GM18907 (cell line): ENCODE measurements around the gene GAREM1.
"Not testable (repeated sequence)": the region's sequence is repeated elsewhere in the genome, so short reads cannot be mapped to it uniquely, and the experiment has no call there.

Source experiments
- ATAC-seq: cut with Tn5 transposase; IDR thresholded peaks from one replicate; pipeline ENCODE4 v1.9.1; 2021; ENCODE audit warnings: mild to moderate bottlenecking, moderate library complexity; ENCODE audit not compliant: unreplicated experiment

GAREM1 gene

GRCh38 chr18:32264401-32264800, 206.3 kb downstream of the GAREM1 start:
- ATAC-seq: no peak

GRCh38 chr18:32262092-32262491, 208.6 kb downstream of the GAREM1 start:
- no peak for ATAC-seq

DNA sequence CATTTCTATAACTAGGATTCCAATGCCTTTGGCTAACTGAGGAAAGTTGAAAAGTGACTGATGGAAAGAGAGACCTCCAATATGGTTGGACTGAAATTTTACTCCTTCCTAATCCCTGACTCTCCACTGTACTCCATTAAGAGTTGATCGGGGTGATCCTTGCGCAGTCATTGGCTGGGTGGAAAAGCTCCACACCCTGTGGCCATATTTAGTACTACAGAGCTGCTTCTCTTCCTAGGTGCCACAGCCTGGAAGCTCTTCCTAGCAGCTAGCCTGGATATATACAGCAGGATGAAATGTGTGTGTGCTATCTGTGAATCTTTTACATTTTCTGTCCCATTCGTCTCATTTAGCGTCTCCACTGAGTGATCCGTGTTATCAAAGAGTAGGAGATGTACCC, 209.7 kb downstream of the GAREM1 start:
- no peak for ATAC-seq

GRCh38 chr18:32259553-32259952, 211.1 kb downstream of the GAREM1 start:
- no peak for ATAC-seq

DNA sequence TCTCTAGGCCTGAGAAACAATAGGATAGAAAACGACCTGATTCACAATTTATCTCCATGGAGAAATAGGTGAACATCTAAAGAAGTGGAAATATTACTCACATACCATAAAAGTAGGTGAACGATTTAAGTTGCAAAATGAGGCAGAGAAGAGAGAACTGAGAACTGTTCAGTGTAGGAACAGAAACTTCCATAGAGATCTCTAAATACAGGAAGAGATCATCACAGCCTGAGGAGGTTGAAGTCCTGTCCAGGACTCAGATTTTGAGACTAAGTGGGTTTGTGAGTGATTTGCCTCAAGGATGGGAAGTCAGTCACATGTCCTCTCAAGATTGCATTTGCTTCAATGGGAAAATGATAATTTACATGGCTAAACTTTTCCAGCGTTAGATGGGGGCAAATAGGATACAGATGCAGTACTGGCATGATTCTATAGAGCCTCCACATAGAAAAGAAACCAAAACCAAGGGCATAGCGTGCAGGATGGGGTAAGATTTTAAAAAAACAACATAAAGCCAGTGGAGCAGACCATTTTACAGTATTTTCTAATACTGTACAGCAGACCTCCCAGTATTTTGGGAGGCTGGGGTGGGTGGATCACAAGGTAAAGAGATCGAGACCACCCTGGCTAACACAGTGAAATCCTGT, 212.0 kb downstream of the GAREM1 start:
- ATAC-seq: no peak

- ATAC-seq: no peak
Measured at GRCh38 chr18:32258148-32258547, 212.5 kb downstream of the GAREM1 start.

GRCh38 chr18:32257084-32257785, 213.4 kb downstream of the GAREM1 start:
- ATAC-seq: no peak

DNA sequence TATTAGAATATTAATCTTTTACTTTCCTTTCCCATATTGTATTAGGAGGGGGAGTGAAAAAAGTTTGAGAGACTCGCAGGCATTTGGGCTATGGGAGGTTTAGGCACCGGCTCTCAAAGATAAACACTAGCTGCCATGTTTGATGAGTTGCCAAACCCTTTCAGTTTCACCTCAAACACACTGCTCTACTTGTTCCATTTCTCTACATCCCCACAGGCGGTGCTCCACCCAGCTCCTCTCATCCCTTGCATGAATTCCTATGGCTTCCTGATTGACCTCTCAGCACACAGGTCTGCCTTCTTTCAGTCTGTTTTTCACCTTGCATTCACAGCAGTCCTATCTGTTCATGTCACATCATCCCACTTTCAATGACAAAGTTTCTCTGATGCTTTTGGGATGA, 215.1 kb downstream of the GAREM1 start:
- no peak for ATAC-seq

- ATAC-seq: no peak
Measured at GRCh38 chr18:32252141-32252860, 218.4 kb downstream of the GAREM1 start.

- ATAC-seq: no peak
Measured at GRCh38 chr18:32251466-32251865, 219.2 kb downstream of the GAREM1 start.

DNA sequence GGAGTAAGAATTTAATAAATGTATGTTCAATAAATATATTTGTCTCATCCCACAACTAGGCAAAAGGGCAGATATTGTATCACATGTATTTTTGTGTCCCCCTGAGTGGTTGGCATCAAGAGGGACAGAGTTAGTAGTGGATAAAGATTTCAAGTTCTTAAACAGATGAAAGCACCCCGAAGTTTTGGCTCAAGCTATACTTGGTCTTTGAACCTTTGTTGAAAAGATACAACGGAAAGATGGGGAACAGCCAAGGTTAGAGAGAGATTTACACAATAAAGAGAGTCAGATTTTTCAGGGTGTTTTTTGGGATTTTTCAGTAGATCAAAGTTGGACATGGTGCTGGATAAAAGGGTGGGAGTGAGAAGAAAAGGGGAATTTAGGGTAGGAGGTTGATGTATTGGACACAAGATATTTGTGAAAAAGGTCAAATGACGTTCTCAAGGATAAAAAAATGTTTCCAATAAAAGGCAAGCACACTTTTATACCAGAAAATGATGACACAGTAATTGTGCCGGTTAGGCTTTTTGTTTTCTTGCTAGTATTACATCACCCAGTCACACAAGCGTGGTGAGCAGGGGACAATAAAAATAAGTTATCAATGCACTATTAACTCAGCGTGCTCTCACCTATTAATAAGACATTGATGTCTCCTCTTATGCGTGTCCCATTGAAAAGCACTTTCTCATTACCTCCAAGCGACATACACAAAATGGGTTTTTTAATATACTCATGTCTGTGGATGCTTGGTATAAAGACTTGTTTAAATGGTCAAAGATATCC, 221.3 kb downstream of the GAREM1 start:
- ATAC-seq: no peak

GRCh38 chr18:32244881-32245280, 225.8 kb downstream of the GAREM1 start:
- no peak for ATAC-seq

- ATAC-seq: no peak
Measured at GRCh38 chr18:32243358-32243757, 227.3 kb downstream of the GAREM1 start.

GRCh38 chr18:32242395-32242794, 228.3 kb downstream of the GAREM1 start:
- no peak for ATAC-seq

GRCh38 chr18:32238635-32239268, 231.9 kb downstream of the GAREM1 start:
- no peak for ATAC-seq

- no peak for ATAC-seq
Measured at GRCh38 chr18:32237049-32237448, 233.6 kb downstream of the GAREM1 start.

- ATAC-seq: not testable (repeated sequence)
Measured at GRCh38 chr18:32233348-32233747, 237.3 kb downstream of the GAREM1 start.

DNA sequence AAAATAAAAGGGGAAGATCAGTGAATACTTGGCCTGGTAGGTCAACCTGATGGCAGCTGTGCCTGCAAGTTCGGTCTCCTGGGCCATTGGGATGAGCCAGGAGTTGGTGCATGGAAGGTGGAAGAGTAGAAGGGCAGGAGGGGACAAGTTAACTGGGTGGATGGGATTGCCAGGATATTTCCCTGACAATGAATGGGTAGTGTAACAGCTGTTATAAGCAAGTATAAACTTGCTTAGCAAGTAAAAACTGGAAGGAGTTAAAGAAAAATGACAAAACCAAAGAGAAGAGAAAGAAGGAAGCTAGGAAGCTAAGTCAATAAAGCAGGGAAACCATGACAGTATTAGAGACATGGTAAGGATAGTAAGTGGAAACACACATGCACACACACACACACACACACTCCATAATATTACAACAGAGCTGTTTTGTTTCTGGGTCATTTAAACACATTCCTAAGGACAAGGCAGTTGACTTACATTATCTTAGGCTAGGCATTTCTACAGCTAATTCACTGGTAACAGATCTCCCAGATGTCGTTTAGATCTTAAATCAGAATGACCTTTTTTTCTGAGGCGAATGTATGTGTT, 251.2 kb downstream of the GAREM1 start:
- ATAC-seq: no peak

DNA sequence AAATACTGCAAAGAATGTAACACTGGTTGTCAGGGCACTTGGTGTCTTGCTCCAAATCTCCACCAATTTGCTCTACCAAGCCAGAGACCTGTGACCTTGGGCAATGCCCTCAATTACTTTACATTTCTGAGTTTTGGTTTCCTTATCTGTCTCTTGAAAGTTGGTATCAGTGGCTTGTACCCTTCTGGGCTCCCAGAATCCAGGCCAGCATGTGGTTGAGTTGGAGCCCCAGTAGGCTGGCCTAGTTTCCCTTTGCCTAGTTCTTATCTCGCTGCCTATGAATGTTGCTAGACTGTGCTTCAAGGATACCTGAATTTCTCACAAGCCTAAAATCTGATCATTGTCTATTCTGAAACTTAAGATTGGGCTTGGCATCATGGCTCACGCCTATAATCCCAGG, 254.3 kb downstream of the GAREM1 start:
- ATAC-seq: no peak

- no peak for ATAC-seq
Measured at GRCh38 chr18:32213693-32214092, 257.0 kb downstream of the GAREM1 start.
